Measurements from ENCODE around the gene TDRD10.

Gene TDRD10, protein sequence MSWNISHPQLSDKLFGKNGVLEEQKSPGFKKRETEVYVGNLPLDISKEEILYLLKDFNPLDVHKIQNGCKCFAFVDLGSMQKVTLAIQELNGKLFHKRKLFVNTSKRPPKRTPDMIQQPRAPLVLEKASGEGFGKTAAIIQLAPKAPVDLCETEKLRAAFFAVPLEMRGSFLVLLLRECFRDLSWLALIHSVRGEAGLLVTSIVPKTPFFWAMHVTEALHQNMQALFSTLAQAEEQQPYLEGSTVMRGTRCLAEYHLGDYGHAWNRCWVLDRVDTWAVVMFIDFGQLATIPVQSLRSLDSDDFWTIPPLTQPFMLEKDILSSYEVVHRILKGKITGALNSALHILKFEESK

DNA sequence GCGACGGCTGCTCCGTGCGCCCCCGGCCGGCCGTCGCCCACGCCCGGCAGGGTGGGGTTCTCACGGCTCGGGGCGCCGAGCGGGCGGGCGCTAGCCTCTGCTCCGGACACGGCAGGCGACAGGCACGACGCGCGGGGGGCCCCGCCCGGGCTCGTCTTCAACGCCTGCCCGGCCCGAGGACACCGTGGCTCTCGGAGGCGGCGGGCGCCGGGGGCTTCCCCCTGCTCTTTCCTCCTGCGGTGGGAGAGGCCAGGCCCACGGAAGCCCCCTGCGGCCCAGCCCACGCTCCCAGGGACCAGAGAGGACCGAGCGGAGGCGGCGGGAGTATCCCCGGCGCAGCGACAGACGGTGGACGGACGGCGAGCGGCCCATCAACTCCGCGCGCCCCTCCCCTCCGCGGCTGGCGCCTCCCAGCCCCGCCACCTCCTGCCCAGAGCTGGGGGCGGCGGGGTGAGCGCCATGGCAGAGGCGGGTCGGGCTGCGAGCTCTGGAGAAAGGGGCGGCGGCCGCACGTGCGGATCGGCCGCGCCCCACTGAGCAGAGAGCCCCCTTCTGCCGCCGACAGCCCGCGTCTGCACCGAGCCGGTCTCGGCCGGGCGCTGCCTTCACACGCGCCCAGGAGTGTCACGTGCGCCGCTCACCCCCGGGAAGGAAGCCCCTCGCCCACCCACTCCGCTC lies at the start of gene TDRD10, which contains the start of gene SHE:
TDRD10 (plus strand) TSS at position 154 of the 678 bp plus-strand sequence. CDS start 4,685 bp downstream, outside the sequence.
SHE (minus strand) TSS at position 347 of the 678 bp plus-strand sequence. CDS start 386 bp downstream, outside the sequence.
- DNase-seq (ENCODE audit: low read depth, low spot score), result no peak

DNA sequence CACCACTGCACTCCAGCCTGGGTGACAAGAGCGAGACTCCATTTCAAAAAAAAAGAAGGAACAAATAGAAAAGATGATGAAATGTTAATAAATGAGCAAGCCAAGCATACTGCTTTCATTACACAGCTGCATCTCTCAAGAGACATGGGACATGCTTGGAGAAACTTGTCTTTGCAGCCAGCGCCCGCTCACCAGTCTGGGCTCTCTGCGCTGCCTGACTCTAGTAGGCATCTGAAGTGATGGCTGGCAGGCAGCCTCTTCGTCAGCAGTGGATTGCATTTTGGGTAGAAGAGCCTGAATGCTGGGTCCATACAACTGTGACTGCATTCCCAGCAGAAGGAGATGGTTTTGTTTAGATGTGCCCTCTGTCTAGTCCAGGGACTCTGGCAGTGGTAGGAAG lies 48.9 kb upstream of the TDRD10 start:
- no peak for DNase-seq (ENCODE audit: low read depth, low spot score)

DNA sequence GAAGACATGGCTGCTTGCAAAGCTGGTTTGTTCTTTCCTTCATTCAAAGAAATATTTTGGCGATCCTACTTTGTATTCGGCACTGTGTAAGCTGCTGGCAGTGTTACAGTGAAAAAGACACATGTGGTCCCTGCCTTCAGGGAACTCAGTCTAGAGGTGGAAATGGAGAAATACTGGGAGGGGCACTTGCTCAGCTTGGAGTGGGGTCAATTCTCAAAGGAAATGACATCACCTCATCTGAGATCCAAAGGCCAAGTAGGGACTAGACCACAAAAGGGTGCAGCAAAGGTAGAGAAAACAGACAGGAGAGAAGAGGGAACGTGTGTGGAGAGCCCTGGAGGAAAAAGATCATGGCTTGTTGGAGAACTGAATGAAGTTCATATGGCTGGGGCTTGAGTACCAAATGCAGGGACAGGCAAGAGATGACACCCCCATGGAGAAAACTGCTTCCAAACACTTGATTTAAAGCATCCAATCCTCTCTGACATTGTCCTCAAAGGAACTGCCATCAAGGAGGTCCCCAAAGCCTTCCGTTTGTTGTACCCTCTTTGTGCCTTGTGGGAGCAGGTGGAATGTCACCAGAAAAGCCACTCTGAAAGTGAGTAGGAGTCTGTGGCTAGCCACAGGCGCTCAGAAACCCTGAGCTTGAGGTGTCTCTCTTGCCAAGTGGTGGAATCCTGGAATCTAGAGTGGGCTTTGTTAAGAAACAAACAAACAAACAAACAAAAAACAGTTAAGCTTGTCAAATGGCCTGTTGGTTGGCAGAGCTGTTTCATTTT lies 48.3 kb upstream of the TDRD10 start:
- peak; percentile 49 for DNase-seq (ENCODE audit: low read depth, low spot score)

DNA sequence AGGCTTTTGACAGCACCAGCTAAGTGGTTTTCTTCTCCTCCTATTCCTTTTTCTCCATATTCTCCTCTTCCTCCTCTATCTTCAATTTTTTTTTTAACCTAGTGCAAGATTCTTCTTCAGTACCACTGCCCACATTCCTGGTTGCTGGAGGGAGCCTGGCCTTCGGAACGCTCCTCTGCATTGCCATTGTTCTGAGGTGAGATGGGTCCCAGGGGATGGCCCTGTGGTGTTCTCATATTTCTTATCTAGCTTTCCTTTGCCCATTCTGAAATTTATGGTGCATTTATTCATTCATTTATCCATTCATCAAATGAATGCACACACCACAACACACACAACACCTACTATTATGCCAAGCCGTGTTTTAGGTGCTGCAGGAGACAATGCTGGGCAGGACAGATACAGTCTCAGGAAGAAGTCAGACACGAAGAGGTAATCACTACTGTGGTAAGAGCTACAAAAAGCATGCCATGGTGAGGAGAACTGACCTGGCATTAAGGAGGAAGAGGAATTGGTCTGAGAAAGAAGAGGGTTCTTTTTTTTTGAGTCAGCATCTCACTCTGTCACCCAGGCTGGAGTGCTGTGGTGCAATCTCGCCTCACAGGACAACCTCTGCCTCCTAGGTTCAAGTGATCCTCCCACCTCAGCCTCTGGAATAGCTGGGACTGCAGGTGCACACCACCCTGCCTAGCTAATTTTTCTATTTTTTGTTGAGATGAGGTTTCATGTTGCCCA lies 47.5 kb upstream of the TDRD10 start:
- DNase-seq (ENCODE audit: low read depth, low spot score), result no peak

- no peak for DNase-seq (ENCODE audit: low read depth, low spot score)
Observed at GRCh38 chr1:154456631-154457030, 45.4 kb upstream of the TDRD10 start.

GRCh38 chr1:154459080-154459479 lies 42.9 kb upstream of the TDRD10 start:
- no peak for DNase-seq (ENCODE audit: low read depth, low spot score)

GRCh38 chr1:154460695-154461260 lies 41.2 kb upstream of the TDRD10 start:
- DNase-seq (ENCODE audit: low read depth, low spot score), result no peak

DNA sequence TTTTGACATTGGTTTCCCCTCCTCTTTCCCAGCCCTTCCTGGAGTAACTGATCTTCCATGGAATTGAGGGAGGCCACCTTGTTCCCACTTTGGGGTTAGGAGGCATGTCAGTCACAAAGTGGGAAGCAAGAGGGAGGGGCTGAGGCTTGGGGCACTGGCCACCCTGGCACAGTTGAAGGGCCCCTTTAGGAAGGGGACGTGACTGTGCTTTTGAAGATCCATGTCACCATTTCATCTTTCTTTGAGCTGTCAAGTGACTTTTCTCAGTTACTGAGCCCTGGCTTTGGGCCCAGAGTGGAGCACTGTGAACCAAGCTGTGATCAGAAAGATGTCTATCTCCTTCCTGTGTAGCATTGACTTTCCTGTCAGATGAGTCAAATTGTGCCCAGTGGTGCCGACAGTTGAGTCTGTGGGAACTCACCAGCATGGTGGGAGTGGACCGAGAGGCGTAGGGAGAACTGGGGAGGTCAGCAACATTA lies 38.5 kb upstream of the TDRD10 start:
- DNase-seq (ENCODE audit: low read depth, low spot score), result no peak

DNA sequence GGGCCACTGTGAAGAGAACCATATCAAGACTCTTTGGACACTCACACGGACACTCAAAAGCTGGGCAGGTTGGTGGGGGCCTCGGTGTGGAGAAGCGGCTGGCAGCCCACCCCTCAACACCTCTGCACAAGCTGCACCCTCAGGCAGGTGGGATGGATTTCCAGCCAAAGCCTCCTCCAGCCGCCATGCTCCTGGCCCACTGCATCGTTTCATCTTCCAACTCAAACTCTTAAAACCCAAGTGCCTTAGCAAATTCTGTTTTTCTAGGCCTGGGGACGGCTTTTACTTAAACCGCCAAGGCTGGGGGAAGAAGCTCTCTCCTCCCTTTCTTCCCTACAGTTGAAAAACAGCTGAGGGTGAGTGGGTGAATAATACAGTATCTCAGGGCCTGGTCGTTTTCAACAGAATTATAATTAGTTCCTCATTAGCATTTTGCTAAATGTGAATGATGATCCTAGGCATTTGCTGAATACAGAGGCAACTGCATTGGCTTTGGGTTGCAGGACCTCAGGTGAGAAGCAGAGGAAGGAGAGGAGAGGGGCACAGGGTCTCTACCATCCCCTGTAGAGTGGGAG lies 36.3 kb upstream of the TDRD10 start:
- no peak for DNase-seq (ENCODE audit: low read depth, low spot score)

- no peak for DNase-seq (ENCODE audit: low read depth, low spot score)
Observed at GRCh38 chr1:154466206-154466605, 35.8 kb upstream of the TDRD10 start.

DNA sequence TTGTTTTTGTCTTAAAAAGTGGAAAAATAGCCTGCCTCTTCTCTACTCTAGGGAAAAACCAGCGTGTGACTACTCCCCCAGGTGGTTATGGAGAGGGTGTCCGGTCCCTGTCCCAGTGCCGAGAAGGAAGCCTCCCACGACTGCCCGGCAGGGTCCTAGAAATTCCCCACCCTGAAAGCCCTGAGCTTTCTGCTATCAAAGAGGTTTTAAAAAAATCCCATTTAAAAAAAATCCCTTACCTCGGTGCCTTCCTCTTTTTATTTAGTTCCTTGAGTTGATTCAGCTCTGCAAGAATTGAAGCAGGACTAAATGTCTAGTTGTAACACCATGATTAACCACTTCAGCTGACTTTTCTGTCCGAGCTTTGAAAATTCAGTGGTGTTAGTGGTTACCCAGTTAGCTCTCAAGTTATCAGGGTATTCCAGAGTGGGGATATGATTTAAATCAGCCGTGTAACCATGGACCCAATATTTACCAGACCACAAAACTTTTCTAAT lies 35.0 kb upstream of the TDRD10 start:
- no peak for DNase-seq (ENCODE audit: low read depth, low spot score)

DNA sequence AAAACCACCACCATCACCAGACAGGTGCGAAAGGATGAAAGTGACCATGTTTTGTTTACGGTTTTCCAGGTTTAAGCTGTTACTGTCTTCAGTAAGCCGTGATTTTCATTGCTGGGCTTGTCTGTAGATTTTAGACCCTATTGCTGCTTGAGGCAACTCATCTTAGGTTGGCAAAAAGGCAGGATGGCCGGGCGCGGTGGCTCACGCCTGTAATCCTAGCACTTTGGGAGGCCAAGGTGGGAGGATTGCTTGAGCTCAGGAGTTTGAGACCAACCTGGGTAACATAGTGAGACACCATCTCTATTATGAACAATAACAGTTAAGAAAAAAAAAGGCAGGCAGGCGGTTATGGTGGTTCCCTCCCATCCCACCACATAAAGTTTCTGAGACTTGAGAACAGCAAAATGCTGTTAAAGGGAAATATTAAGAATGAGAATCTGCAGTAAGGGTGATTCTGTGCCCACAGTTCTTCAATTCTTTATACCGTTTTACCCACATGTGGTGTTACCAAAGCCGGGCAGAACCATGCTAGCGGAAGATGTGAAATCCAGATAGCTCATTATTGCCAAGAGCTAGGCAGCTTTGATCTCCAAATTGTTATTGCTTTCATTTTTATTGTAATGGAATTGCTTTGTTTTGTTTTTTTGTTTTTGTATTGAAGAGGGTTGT lies 34.5 kb upstream of the TDRD10 start:
- DNase-seq (ENCODE audit: low read depth, low spot score), result no peak

DNA sequence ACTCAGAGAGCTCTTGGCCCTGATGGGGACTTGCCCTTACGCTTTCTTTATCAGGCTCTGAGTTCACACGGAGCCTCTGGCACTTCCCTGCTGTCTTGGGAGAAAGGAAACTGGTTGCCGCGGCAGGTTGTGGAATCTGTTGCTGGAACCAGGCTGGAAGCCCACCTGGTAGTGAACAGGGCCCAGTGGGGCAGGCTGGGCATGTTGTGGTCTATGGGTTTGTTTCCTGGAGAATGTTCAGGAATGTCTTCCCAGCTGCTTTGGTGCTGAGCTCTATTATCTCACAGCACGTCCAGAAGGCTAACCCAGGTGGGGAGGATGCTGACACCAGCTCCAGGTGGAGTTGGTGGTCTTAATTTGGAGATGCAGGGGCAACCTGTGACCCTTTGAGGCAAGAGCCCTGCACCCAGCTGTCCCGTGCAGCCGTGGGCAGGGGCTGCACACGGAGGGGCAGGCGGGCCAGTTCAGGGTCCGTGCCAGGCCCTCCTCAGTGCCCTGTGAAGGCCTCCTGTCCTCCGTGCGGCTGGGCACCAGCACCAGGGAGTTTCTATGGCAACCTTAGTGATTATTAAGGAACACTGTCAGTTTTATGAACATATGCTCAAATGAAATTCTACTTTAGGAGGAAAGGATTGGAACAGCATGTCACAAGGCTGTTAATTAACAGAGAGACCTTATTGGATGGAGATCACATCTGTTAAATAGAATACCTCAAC lies 33.3 kb upstream of the TDRD10 start:
- DNase-seq (ENCODE audit: low read depth, low spot score), result peak; percentile 50

DNA sequence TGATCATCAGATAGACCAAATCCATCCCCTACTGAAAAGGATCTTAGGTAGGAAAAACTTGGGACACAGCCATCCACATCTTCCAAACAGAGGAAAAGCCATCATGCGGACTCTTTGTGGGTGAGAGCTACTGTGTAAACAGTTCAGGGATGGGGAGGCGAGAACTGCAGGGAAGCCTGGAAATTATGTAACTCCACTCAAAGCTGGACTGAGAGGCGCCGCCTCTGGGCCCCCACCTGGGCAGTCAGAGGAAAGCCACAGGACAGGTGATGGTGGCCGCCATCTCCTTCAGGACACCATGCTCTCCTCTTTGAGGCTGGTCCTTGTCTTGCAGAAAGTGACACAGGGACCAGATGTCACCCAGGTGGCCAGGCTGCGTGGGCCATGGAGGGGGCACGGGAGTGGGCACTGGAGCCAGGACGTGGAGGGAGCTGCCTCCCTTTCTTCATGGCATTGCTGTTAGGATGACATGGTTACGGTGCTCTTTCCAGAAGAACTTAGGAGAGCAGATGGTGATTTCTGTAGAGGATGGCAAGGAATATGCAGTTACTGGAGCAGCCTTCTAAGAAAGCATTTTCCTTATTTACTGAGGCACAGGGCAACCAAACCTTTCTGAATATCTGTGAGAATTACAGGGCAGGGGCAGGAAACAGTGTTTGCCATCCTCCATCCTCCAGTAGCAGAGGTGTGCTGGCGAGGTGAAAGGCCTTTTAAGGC lies 32.0 kb upstream of the TDRD10 start:
- DNase-seq (ENCODE audit: low read depth, low spot score), result no peak

DNA sequence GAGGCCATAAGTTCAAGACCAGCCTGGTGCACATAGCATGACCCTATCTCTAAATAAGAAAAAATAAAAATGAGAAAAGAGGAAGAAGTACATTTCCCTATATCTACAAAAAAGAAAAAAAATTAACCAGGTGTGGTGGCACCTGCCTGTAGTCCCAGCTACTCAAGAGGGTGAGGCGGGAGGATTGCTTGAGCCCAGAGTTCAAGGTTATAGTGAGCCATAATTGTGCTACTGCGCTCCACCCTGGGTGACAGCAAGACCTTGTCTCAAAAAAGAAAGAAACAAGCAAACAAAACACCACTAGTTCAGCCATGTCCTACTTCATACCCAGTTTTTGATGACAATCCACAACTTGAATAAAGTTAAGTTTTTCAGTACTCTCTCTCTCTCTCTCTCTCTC lies 30.7 kb upstream of the TDRD10 start:
- no peak for DNase-seq (ENCODE audit: low read depth, low spot score)

GRCh38 chr1:154474802-154475201 lies 27.2 kb upstream of the TDRD10 start:
- peak; percentile 97 for DNase-seq (ENCODE audit: low read depth, low spot score)

DNA sequence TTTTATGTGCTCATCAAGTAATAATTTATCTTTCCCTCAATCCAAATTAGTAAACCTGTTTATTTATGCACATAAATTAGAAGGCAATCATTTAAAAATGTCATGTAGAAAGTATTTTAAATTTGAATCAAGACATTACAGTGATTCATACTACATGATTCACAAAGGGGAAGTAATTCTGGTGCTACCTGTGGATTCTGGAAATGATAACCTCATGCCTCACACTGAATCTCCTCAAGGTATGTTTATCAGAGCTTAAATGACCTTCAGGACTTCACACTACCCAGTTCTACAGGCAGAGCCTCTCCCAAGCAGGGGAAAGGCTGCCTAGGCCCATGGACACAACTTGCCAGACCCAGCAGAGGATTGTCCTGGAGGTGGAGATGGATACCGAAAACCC lies 25.2 kb upstream of the TDRD10 start:
- no peak for DNase-seq (ENCODE audit: low read depth, low spot score)

DNA sequence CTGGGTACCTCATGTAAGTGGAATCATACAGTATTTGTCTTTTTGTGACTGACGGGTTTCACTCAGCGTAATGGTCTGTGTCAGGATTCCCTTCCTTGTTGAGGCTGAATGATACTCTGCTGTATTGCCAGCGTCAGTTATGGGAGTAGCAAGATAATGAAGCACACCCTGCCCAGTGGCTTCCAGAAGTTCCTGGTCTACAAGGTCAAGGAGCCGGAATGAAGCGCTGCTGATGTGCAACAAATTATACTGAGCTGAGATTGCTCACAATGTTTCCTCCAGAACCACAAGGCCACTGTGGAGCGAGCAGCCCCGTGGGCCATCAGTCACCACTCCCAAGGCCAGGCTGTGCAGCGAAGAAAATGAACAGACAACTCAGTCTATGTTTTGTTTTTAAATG lies 24.0 kb upstream of the TDRD10 start:
- no peak for DNase-seq (ENCODE audit: low read depth, low spot score)

GRCh38 chr1:154478639-154479038 lies 23.4 kb upstream of the TDRD10 start:
- no peak for DNase-seq (ENCODE audit: low read depth, low spot score)

Data from astrocyte of the hippocampus (primary cell).